Kidney epithelial cell (primary cell): Measurements from ENCODE around the gene TFAP2A. TPM values are rescaled to one million over a fixed set of nuclear protein-coding genes. Genes with fewer than 3 reads are reported as not detected.

Experiments used
- DNase-seq: peaks from one replicate; pipeline ENCODE4 v3.0.0-alpha.2; 2010; ENCODE audit warnings: low read depth
- H3K27me3 ChIP-seq: 2 replicates; pipeline ENCODE4 v1.6.0; 2011; ENCODE audit warnings: low read length; ENCODE audit not compliant: control insufficient read depth, insufficient read depth
- H3K36me3 ChIP-seq: 2 replicates; pipeline ENCODE4 v1.5.1; 2011; ENCODE audit warnings: low read length; ENCODE audit not compliant: control insufficient read depth, insufficient read depth
- H3K4me3 ChIP-seq: 2 replicates; pipeline ENCODE4 v1.5.1; 2011; ENCODE audit warnings: low read depth, mild to moderate bottlenecking, control low read depth, low read length
- CTCF ChIP-seq: IDR thresholded peaks from 2 replicates; pipeline ENCODE4 v1.5.1; 2011; ENCODE audit warnings: mild to moderate bottlenecking, moderate library complexity, low read length, control low read depth, inconsistent platforms; ENCODE audit not compliant: insufficient read depth, poor library complexity, severe bottlenecking
- total RNA-seq: library from RNA; depleted of rRNA; stranded (reverse); fragments of >200 nt; gene quantifications from 2 replicates; pipeline ENCODE4 v1.2.3, GENCODE V29; 2015

TFAP2A gene
- total RNA-seq, 1 donor from 2014 or later: 11.2 TPM

- Histone ChIP-seq H3K4me3 (no peak overlapping the region), H3K36me3 (no peaks in the 10 kb centered on the region), H3K27me3 (no peaks in the 10 kb centered on the region)
- no peak for DNase-seq
- no peak for TF ChIP-seq CTCF
Measured at GRCh38 chr6:10431423-10432164, 16.7 kb upstream of the TFAP2A start.

- no peak overlapping the region for H3K4me3 ChIP-seq
- DNase-seq: no peak
- TF ChIP-seq CTCF: peak; percentile 52
- peaks cover 11% of the 10 kb centered on the region for H3K27me3 ChIP-seq
- no peaks in the 10 kb centered on the region for H3K36me3 ChIP-seq
Measured at GRCh38 chr6:10429638-10430427, 15.0 kb upstream of the TFAP2A start.

GRCh38 chr6:10426781-10427279, 12.0 kb upstream of the TFAP2A start:
- Histone ChIP-seq H3K27me3 (peaks cover 39% of the 10 kb centered on the region), H3K4me3 (peak overlapping the region; percentile 39), H3K36me3 (no peaks in the 10 kb centered on the region)
- TF ChIP-seq CTCF: no peak
- no peak for DNase-seq

GRCh38 chr6:10425975-10426780, 11.3 kb upstream of the TFAP2A start:
- H3K27me3 ChIP-seq: peaks cover 46% of the 10 kb centered on the region
- H3K36me3 ChIP-seq: no peaks in the 10 kb centered on the region
- no peak for TF ChIP-seq CTCF
- H3K4me3 ChIP-seq: peak overlapping the region; percentile 39
- no peak for DNase-seq

- peaks cover 53% of the 10 kb centered on the region for H3K27me3 ChIP-seq
Measured at GRCh38 chr6:10425176-10425974, 10.5 kb upstream of the TFAP2A start.

More at GRCh38 chr6:10425176-10425974, 10.5 kb upstream of the TFAP2A start:
- Histone ChIP-seq H3K36me3 (no peaks in the 10 kb centered on the region), H3K4me3 (peak overlapping the region; percentile 39)
- DNase-seq: no peak
- TF ChIP-seq CTCF: no peak
